ENCODE results near the gene PKP3. TPM values are rescaled to one million over a fixed set of nuclear protein-coding genes. Genes with fewer than 3 reads are reported as not detected.
A peak's percentile ranks its signal among the peaks of the same experiment; 100 is the strongest.
"Not testable (repeated sequence)": the region's sequence is repeated elsewhere in the genome, so short reads cannot be mapped to it uniquely, and the experiment has no call there.

PKP3 gene, protein sequence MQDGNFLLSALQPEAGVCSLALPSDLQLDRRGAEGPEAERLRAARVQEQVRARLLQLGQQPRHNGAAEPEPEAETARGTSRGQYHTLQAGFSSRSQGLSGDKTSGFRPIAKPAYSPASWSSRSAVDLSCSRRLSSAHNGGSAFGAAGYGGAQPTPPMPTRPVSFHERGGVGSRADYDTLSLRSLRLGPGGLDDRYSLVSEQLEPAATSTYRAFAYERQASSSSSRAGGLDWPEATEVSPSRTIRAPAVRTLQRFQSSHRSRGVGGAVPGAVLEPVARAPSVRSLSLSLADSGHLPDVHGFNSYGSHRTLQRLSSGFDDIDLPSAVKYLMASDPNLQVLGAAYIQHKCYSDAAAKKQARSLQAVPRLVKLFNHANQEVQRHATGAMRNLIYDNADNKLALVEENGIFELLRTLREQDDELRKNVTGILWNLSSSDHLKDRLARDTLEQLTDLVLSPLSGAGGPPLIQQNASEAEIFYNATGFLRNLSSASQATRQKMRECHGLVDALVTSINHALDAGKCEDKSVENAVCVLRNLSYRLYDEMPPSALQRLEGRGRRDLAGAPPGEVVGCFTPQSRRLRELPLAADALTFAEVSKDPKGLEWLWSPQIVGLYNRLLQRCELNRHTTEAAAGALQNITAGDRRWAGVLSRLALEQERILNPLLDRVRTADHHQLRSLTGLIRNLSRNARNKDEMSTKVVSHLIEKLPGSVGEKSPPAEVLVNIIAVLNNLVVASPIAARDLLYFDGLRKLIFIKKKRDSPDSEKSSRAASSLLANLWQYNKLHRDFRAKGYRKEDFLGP
- total RNA-seq (2014; rRNA removed; shearing (Covaris generic)) = 284 and 306 TPM in 2 replicates

DNA sequence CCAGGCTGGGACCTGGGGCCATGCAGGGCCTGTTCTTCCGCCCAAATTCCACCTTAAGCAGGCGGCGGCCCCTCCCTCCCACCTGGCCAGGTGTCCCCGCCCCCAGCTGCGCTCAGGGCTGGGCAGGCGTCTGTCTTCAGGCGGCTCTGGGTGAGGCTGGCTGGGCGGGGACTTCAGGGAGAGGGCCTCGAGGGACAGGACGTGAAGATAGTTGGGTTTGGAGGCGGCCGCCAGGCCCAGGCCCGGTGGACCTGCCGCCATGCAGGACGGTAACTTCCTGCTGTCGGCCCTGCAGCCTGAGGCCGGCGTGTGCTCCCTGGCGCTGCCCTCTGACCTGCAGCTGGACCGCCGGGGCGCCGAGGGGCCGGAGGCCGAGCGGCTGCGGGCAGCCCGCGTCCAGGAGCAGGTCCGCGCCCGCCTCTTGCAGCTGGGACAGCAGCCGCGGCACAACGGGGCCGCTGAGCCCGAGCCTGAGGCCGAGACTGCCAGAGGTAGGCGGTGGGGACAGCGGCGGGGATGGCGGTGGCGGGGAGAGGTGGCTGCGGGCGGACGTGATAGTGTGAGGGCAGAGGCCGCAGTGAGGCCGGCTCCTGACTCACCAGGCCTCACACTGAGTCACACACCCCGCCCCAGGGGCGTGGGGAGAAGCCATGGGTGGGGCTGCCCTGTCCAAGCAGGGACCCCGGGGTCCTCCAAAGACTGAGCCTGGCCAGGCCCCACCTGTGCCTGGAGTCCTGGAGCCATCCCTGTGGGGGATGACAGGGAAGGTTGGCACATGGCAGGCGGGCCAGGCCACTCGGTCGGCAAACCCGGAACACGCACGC is at the start of gene PKP3:
Gene PKP3, plus strand, starts transcription at position 176 of the 824 bp plus-strand sequence. Its CDS starts 84 bp downstream, at position 260.
- peak; percentile 91 for DNase-seq (ENCODE audit: low spot score)

DNA sequence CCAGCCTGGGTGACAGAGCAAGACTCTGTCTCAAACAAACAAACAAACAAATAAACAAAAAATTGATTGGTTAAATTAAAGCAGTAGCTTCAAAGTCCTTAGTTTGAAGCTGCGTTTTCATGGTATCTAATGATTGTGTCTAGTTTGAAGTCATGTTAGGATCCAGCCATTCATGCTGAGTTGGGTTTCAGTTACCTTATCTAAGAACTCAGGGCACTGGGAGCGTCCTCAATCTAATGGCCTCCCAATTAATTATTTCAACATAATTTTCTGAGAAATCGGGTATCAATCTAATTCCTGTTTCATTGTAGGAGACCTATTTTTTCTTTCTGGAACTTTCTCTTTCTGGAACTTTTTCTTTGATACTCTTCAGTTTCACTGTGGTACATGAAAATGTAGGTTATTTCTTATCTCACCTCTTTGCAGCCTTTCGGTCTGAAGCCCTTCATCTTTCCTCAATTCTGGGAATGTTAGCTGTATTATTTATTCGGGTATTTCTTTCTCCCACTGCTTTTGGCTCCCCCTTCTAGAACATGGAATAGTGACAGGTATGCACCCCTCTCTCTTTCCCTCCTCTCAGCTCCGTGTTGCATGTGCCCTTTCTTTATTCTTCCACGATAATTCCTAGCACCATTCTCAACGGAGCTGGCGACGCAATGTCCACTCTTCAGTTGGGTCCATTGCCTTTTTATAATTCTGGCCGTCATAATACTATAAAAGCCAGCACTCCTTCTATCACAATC is 49.0 kb upstream of the PKP3 start:
- DNase-seq (ENCODE audit: low spot score) = no peak

DNA sequence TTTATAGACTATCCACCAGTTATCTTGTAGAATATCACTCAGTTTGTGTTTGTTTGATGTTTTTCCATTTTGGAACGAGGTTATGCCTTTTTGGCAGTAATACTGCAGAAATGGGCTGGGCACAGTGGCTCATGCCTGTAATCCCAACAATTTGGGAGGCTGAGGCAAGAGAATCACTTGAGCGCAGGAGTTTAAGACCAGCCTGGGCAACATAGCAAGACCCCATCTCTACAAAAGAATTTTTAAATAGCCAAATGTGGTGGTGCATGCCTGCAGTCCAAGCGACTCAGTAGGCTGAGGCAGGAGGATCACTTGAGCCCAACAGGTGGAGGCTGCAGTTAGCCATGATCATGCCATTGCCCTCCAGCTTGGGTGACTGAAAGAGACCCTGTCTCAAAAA is 47.5 kb upstream of the PKP3 start:
- no peak for DNase-seq (ENCODE audit: low spot score)

DNA sequence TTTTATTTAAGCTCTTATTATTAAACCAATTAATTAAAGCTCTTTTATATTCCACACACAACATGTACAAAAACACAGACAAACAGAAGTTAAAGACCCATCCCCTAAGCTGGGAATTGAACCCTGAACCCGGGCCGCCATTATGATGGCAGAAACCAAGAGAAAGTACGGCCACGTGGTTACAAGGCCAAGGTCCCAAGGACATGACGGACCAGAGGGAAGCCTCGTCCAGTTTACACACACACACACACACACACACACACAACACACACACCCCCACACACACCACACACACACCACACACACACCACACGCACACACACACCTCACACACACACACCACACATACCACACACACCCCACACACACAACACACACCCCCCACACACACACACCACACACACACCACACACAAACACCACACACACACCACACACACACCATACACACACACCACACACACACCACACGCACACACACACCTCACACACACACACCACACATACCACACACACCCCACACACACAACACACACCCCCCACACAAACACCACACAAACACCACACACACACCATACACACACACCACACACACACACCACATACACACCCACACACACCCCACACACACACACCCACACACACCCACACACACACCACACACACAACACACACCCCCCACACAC is 44.6 kb upstream of the PKP3 start:
- not testable (repeated sequence) for DNase-seq (ENCODE audit: low spot score)

DNA sequence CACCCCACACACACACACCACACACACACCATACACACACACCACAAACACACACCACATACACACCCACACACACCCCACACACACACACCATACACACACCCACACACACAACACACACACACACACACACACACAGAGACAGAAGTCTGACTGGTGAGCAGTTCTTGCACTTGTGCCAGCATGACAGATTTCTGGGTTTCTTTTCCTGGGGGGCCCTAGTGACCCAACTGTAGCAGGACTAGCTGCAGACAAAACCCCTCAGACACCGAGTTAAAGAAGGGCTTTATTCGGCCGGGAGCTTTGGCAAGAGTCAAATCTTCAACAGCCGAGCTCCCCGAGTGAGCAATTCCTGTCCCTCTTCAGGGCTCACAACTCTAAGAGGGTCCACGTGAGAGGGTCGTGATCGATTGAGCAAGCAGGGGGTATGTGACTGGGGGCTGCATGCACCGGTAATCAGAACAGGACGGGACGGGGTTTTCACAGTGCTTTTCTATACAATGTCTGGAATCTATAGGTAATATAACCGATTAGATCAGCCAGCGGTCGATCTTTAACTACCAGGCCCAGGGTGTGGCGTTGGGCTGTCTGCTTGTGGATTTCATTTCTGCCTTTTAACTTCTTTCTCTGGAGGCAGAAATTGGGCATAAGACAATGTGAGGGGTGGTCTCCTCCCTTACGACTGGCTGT is 43.8 kb upstream of the PKP3 start:
- not testable (repeated sequence) for DNase-seq (ENCODE audit: low spot score)

DNA sequence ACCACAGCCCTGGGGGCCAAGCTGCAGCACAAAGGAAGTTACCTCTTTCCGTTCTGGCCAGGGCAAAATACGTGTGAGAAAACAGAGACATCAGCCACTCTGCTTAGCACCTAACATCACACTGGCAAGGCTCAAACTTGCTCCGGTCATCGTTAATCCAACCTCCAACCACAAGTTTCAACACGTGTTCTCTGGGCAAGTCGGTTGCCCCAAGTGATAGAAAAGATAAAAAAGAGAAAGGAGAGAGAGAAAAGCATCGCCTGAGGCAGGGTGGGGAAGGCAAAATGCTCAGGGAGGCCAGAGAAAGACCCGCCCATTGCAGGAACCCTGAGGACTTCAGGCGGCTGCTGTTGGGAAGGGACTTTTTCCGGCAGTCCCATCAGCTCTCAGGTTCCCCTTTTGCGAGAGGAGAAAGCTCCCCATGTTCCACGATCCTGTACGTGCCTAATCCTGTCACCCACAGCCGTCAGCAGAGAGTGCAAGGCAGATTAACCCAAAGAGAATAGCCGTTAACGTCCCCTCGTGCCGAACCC is 43.2 kb upstream of the PKP3 start:
- no peak for DNase-seq (ENCODE audit: low spot score)

DNA sequence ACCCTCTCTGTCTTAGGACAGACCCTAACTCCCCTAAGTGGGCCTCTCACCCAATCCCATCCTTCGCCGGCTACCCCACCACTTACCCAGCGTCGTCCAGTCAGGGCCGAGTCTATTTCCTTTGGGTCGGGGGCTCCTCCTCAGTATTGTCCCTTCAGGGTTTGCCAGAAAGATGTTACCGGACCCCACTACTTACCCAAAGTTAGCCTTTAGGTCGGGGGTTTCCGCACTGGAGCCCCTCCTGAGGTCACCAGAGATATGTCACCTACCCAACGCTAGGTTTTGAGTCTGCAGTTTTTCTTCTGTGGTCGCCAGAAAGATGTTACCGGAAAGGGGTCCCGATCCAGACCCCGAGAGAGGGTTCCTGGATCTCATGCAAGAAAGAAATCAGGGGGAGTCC is 42.6 kb upstream of the PKP3 start:
- no peak for DNase-seq (ENCODE audit: low spot score)

DNA sequence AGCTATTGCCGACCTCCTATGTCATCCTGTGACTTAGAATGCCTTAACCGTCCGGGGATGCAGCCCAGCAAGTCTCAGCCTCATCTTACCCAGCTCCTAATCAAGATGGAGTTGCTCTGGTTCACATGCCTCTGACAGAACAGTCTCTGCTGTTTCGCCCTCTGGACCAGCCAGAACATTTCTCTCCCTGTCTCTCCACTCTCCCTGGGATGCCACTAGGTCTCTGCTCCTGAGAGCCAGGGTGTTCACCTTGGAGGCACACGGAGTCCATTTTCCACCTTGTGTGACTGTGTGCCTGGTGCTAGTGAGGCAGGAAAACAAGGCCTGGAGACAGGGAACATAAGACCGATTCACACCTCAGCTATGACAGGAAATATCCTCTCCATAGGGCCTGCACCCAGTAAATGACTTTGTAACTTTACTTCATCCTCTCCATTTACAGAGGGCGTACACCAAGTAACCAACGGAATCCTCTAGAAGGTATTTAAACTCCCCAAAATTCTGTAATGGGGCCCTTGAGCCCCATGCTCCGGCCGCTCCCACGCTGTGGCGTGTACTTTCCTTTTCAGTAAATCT is 41.5 kb upstream of the PKP3 start:
- DNase-seq (ENCODE audit: low spot score) = no peak

DNA sequence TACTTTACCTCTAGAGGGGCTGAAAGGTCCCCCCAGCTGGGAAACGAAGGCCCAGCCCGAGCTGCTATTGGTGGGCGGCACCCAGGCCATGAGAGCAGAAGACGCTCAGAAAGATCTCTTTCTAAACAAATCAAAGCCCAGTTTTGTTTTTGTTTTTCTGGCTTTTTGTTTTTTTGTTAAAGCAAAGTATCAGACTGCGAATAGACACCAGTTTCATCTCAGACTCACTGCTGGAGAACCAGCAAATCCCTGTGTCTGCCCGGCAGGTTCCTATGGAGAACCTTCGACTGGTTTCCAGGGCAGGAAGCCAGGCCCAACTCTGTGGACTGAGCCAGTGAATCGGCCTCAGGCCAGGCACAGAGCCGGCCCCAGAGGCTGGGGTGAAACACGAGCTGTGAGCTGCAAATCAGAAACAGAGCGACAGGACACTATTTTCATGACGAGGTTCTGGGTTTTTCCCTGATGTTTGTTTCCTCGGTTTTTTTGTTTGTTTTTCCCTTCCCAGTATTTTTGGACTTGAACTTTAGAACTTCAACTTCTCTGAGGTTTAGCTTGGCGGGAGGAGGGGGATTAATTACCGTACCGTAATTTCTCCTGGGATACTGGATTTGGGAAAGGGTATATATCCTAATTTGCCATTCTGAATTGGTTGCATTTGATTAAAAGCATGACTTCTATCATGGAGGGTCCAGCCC is 40.7 kb upstream of the PKP3 start:
- no peak for DNase-seq (ENCODE audit: low spot score)

DNA sequence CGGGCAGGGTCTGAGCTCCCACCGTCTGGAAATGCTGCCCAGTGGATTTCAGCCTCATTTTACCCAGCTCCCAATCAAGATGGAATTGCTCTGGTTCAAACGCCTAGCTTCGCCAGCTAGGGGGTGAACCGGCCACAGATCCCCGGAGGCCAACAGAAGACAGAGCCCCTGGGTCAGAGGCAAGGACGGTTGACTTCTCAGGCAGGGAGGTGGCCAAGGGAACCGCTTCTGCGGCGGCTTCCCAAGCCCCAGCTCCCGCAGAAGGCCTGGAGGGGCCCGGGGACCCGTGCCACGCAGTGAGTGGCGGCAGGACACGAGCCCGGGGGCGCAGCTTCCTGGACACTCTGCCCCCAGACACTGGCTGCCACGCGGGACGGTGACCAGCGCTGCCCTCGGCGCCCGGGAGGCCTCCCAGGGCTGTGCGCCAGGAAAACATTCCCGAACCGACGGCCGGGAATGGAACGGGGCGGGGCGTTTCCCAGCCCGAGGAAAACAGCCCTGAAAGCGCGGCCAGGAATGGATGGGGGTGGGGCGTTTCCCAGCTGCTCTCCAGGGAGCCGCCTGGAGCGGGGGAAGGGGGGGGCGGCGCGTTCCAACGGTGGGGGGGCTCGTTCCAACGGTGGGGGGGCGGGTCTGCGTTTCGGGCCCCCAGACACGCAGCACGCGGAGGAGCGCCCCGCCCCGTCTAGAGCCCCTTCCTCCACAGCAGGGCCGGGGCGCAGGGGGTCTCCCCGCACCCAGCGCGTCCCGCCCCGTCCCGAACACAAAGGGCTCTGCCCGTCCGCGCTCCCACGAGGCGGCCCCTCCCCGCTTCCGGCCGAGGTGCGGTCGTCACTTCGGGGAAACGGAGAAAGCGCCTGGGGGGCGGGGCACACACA is 38.2 kb upstream of the PKP3 start:
- DNase-seq (ENCODE audit: low spot score) = peak; percentile 86

DNA sequence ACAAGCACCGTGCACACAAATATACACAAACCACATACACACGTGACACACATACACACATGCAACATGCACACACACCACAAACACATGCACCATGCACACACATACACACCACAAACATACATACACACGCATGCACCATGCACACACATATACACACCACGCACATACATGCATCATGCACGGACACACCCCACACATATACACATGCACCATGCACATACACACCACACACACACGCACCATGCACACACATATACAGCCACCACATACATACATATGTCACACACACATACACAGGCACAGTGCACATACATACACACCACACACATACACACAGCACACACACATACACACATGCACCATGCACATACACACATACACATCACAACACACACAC is 37.4 kb upstream of the PKP3 start:
- no peak for DNase-seq (ENCODE audit: low spot score)

DNA sequence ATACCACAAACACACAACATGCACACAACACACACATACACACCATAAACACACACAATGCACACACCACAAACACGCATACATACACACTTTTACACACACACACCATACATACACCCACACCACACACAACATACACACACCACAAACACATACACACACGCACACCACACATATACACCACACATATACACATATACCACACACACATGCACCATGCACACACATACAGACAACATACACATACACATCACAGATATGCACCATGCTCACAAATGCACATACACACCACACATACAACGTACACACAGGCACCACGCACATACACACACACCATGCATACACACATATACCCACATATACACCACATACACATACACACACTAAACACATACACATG is 36.4 kb upstream of the PKP3 start:
- DNase-seq (ENCODE audit: low spot score) = no peak

DNA sequence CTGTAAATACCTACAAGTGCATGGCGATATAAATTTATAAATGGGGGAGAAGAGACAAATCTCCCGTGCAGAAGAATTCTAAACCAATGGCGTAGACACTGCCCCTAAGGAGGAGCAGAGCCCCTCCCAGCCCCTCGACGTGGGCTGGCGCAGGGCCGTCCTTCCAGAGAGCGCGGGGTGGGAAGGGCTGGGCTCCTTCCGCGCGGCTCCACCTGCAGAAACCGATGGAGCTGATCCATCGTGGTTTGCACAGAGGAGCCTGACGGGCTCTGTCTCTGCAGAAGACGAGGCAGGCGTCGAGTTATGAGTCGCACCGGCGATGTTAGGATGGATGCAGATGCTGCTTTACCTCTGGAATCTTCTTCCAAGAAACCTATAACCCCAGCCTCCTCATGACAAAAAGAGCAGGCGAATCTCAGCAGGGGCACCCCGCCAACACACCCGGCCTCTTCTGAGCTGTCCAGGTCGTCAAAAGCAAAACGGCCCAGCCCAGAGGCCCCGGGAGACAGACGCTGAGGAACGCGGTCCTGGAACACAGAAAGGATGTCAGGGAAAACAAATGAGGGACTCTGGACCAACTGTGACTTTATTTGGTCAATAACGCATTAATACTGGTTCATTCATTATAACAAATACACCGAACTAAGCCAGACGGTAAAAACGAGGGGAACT is 35.7 kb upstream of the PKP3 start:
- DNase-seq (ENCODE audit: low spot score) = no peak

DNA sequence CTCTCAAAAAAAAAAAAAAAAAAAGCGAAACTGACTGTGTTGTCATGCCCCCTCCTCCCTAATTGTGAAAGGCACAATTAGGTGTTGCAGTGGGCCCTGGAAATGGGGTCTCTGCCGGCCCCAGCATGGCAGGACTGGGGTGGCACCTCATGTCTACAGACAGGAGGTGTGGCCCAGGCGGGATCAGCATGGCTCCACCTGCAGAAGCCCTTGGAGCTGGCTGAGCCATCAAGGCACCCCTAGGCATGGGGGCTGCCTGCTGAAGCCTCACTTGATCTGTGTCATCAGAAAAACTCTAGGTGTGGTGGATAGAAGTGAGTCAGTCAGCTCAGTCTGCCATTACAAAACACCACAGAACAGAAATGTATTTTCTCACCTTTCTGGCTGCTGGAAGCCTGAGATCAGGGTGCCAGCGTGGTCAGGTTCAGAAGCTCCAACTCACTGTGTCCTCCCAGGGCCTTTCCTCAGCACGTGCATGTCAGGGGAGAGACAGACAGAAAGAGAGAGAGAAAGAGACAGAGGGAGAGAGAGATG is 34.8 kb upstream of the PKP3 start:
- DNase-seq (ENCODE audit: low spot score) = no peak

DNA sequence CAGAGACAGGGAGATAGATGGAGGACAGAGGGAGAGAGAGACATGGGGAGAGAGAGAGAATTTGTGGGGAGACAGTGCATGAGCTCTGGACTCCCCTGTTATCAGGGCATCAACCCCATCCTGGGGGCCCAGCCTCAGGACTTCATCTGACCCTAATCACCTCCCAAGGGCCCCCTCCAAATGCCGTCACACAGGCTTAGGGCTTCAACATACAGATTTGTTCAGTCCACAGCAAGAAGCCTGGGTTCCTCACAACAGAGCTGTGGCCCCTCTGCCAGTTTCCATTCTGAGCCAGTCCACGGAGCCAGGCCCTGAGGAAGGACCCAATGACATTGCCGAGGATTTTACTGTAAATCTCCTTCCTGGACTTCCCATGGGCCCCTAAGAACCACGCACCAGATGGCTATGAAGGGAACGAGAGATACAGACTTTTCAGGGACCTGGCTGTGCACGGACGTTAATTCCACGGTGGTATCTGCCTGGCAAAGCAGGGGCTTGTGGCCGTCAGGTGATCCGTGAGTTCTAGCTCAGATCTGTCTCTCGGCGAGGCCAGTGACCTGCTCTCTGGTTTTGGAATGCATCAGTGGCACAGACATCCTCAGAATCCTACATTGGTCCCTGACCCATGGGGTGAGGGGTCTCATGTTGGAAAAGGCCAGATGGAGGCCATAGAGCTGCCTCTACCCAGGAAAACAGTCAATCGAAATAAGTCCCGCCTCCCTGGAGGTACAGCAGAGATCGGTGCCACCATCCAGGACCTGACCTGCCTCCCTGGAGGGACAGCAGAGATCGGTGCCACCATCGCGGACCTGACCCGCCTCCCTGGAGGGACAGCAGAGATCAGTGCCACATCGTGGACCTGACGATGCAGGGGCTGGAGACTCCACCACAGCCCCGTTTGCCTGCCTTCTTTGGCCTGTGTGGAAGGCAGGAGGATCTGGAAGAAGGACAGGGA is 33.4 kb upstream of the PKP3 start:
- DNase-seq (ENCODE audit: low spot score) = no peak
